ENCODE data around the gene TBC1D5. TPM values are rescaled to one million over a fixed set of nuclear protein-coding genes. Genes with fewer than 3 reads are reported as not detected.

Gene TBC1D5
- polyA plus RNA-seq, 1 experiment, result 44.6 TPM

- TF ChIP-seq CTCF (IDR thresholded peaks at IDR 0.05; ENCODE audit: low read depth, low read length), result no peak
- Histone ChIP-seq H3K27me3 (ENCODE audit: control insufficient read depth, insufficient read depth, low read length) (no peaks in the 10 kb centered on the region), H3K27ac (ENCODE audit: low read depth, low read length) (no peak overlapping the region), H3K9me3 (ENCODE audit: control insufficient read depth, insufficient read depth, low read length) (no peaks in the 10 kb centered on the region), H3K4me3 (ENCODE audit: low read depth, low read length) (no peak overlapping the region)
- ChIA-PET POLR2A (no interaction called here), CTCF (interaction anchor here (0.7 to 1.9 kb wide), 2 partner anchors 211 to 257 kb away, joined by 3 to 5 read pairs; no protein-coding TSS in a partner anchor)
- no peak for DNase-seq (ENCODE audit: low read depth, low spot score)
These were observed 54.9 kb downstream of the TBC1D5 start for GRCh38 chr3:17687566-17687965.

GRCh38 chr3:17686613-17687012 lies 55.8 kb downstream of the TBC1D5 start:
- POLR2A ChIA-PET, result no interaction called here

GRCh38 chr3:17683542-17684207 lies 58.8 kb downstream of the TBC1D5 start:
- Histone ChIP-seq H3K4me3 (ENCODE audit: low read depth, low read length) (no peak overlapping the region), H3K27me3 (ENCODE audit: control insufficient read depth, insufficient read depth, low read length) (no peaks in the 10 kb centered on the region), H3K27ac (ENCODE audit: low read depth, low read length) (no peak overlapping the region), H3K9me3 (ENCODE audit: control insufficient read depth, insufficient read depth, low read length) (no peaks in the 10 kb centered on the region)
- ChIA-PET POLR2A (no interaction called here), CTCF (interaction anchor here (1.2 kb wide), 1 partner anchor 39 kb away, joined by 5 read pairs; no protein-coding TSS in a partner anchor)
- TF ChIP-seq CTCF (IDR thresholded peaks at IDR 0.05; ENCODE audit: low read depth, low read length), result no peak
- DNase-seq (ENCODE audit: low read depth, low spot score), result no peak

More at GRCh38 chr3:17686613-17687012, 55.8 kb downstream of the TBC1D5 start:
- CTCF ChIA-PET, result interaction anchor here (1.9 kb wide), 1 partner anchor 256 kb away, joined by 5 read pairs; no protein-coding TSS in a partner anchor
- Histone ChIP-seq H3K27ac (ENCODE audit: low read depth, low read length) (no peak overlapping the region), H3K4me3 (ENCODE audit: low read depth, low read length) (no peak overlapping the region), H3K27me3 (ENCODE audit: control insufficient read depth, insufficient read depth, low read length) (no peaks in the 10 kb centered on the region), H3K9me3 (ENCODE audit: control insufficient read depth, insufficient read depth, low read length) (no peaks in the 10 kb centered on the region)
- TF ChIP-seq CTCF (IDR thresholded peaks at IDR 0.05; ENCODE audit: low read depth, low read length), result 0 out of 2 replicates have a peak, but pooled peaks have one; percentile 3
- DNase-seq (ENCODE audit: low read depth, low spot score), result no peak

- ChIA-PET CTCF (no interaction called here), POLR2A (no interaction called here)
- no peaks in the 10 kb centered on the region for H3K27me3 ChIP-seq (ENCODE audit: control insufficient read depth, insufficient read depth, low read length)
- no peak overlapping the region for H3K27ac ChIP-seq (ENCODE audit: low read depth, low read length)
- no peaks in the 10 kb centered on the region for H3K9me3 ChIP-seq (ENCODE audit: control insufficient read depth, insufficient read depth, low read length)
- no peak for DNase-seq (ENCODE audit: low read depth, low spot score)
- no peak for TF ChIP-seq CTCF (IDR thresholded peaks at IDR 0.05; ENCODE audit: low read depth, low read length)
- no peak overlapping the region for H3K4me3 ChIP-seq (ENCODE audit: low read depth, low read length)
These were observed 61.9 kb downstream of the TBC1D5 start for GRCh38 chr3:17680530-17680929.

- Histone ChIP-seq H3K9me3 (ENCODE audit: control insufficient read depth, insufficient read depth, low read length) (no peaks in the 10 kb centered on the region), H3K27ac (ENCODE audit: low read depth, low read length) (no peak overlapping the region), H3K27me3 (ENCODE audit: control insufficient read depth, insufficient read depth, low read length) (no peaks in the 10 kb centered on the region), H3K4me3 (ENCODE audit: low read depth, low read length) (no peak overlapping the region)
- no peak for TF ChIP-seq CTCF (IDR thresholded peaks at IDR 0.05; ENCODE audit: low read depth, low read length)
- ChIA-PET CTCF (no interaction called here), POLR2A (no interaction called here)
- DNase-seq (ENCODE audit: low read depth, low spot score), result no peak
These were observed 64.2 kb downstream of the TBC1D5 start for GRCh38 chr3:17678116-17678741.

All from AG04450 (cell line).